ENCODE measurements around the gene SWI5. TPM values are rescaled to one million over a fixed set of nuclear protein-coding genes. Genes with fewer than 3 reads are reported as not detected.

SWI5 gene
- total and polyA plus RNA-seq, 2 experiments from 2014 or later, result 29.0 to 55.7 TPM

DNA sequence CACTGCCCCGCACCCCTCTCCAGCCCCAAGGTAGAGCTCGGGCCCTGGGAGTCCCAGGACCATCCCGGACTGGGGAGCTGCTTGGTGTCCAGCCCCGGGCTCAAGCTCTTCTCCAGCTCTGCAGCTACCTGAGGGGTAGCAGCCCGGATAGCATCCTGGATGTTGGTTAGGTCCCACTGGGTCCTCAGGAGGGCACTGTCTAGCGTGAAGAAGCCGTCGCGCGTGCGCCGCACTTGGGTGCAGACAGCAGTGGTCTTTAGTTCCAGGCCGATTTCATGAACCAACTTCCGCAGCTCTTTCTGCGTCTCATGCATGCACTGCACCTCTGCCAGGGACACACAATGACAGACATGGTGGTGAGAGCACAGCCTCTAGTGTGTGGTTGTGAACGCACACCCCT, 33.5 kb downstream of the SWI5 start:
- no peak for DNase-seq (ENCODE audit: low spot score)
- Histone ChIP-seq H3K27me3 (no peaks in the 10 kb centered on the region), H3K9me2 (replicated peaks; ENCODE audit: insufficient read depth) (no peaks in the 10 kb centered on the region), H3K79me2 (no peaks in the 10 kb centered on the region), H2AFZ (no peak overlapping the region), H3K4me2 (no peak overlapping the region), H3K4me3 (no peak overlapping the region), H3K9me3 (ENCODE audit: low read depth) (no peaks in the 10 kb centered on the region), H3K36me3 (replicated peaks; ENCODE audit: insufficient read depth, low read depth) (no peaks in the 10 kb centered on the region), H3K27ac (no peak overlapping the region), H4K20me1 (ENCODE audit: insufficient read depth, poor library complexity, severe bottlenecking) (no peaks in the 10 kb centered on the region), H3K4me1 (ENCODE audit: insufficient read depth) (no peaks in the 10 kb centered on the region)
- TF ChIP-seq EZH2 (IDR thresholded peaks at IDR 0.05; ENCODE audit: borderline replicate concordance), result no peak
- TF ChIP-seq EZH2phosphoT487 (IDR thresholded peaks at IDR 0.05; ENCODE audit: low read depth, severe bottlenecking, unreplicated experiment), result no peak
- TF ChIP-seq, protein P1, sequence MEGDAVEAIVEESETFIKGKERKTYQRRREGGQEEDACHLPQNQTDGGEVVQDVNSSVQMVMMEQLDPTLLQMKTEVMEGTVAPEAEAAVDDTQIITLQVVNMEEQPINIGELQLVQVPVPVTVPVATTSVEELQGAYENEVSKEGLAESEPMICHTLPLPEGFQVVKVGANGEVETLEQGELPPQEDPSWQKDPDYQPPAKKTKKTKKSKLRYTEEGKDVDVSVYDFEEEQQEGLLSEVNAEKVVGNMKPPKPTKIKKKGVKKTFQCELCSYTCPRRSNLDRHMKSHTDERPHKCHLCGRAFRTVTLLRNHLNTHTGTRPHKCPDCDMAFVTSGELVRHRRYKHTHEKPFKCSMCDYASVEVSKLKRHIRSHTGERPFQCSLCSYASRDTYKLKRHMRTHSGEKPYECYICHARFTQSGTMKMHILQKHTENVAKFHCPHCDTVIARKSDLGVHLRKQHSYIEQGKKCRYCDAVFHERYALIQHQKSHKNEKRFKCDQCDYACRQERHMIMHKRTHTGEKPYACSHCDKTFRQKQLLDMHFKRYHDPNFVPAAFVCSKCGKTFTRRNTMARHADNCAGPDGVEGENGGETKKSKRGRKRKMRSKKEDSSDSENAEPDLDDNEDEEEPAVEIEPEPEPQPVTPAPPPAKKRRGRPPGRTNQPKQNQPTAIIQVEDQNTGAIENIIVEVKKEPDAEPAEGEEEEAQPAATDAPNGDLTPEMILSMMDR (IDR thresholded peaks at IDR 0.05; ENCODE audit: poor library complexity), result no peak
- 96% methylated on average over 16 of the region's 16 CpGs for WGBS (ENCODE audit: low lambda C conversion rate, missing lambda C conversion rate)

DNA sequence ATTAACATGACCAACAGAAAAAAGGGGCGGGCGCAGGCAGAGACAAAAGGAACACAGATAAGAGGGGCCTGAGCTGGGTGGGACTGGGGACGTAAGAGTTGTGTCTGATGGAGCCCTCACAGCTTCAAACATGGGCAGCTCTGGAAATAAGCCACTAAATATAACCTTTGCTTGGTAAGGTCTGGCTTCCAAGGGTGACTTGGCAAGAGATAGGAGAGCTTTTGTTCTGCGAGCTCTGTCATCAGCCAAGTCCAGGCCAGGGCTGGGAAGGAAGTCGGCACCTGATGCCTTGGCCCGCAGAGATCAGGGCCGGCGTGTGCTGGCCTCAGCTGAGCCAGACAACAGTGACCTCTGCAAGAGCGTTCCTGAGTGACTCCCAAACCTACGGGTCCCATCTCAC, 34.4 kb downstream of the SWI5 start:
- no peak overlapping the region for H2AFZ ChIP-seq
- no peaks in the 10 kb centered on the region for H3K4me1 ChIP-seq (ENCODE audit: insufficient read depth)
- TF ChIP-seq EZH2phosphoT487 (IDR thresholded peaks at IDR 0.05; ENCODE audit: low read depth, severe bottlenecking, unreplicated experiment) (no peak), EZH2 (IDR thresholded peaks at IDR 0.05; ENCODE audit: borderline replicate concordance) (no peak)
- TF ChIP-seq, protein P1 (IDR thresholded peaks at IDR 0.05; ENCODE audit: poor library complexity), result no peak
- no peaks in the 10 kb centered on the region for H3K79me2 ChIP-seq
- WGBS (ENCODE audit: low lambda C conversion rate, missing lambda C conversion rate), result 95% methylated on average over 10 of the region's 10 CpGs
- no peak overlapping the region for H3K4me3 ChIP-seq
- H3K9me3 ChIP-seq (ENCODE audit: low read depth), result no peaks in the 10 kb centered on the region
- no peak overlapping the region for H3K4me2 ChIP-seq
- H3K9me2 ChIP-seq (replicated peaks; ENCODE audit: insufficient read depth), result no peaks in the 10 kb centered on the region
- no peak for DNase-seq (ENCODE audit: low spot score)
- H3K36me3 ChIP-seq (replicated peaks; ENCODE audit: insufficient read depth, low read depth), result no peaks in the 10 kb centered on the region
- H4K20me1 ChIP-seq (ENCODE audit: insufficient read depth, poor library complexity, severe bottlenecking), result no peaks in the 10 kb centered on the region
- H3K27ac ChIP-seq, result no peak overlapping the region
- H3K27me3 ChIP-seq, result no peaks in the 10 kb centered on the region

DNA sequence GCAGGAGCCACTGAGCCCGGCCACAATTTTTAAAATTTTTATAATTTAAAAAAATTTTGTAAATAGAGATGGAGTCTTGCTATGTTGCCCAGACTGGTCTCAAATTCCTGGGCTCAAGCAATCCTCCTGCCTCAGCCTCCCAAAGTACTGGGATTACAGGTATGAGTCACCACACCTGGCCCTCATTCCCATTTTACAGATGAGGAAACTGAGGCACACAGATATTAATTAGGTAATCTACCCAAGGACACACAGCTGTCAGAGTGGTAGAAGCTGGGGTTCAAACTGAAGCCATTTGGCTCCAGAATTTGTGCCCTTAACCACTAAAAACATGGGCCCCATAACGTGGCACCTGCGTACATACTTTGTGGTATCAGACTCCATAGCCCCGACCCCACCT, 38.6 kb downstream of the SWI5 start:
- H3K79me2 ChIP-seq, result no peaks in the 10 kb centered on the region
- H3K4me2 ChIP-seq, result no peak overlapping the region
- no peak overlapping the region for H3K27ac ChIP-seq
- no peak overlapping the region for H3K4me3 ChIP-seq
- 96% methylated on average over 4 of the region's 4 CpGs for WGBS (ENCODE audit: low lambda C conversion rate, missing lambda C conversion rate)
- no peaks in the 10 kb centered on the region for H3K36me3 ChIP-seq (replicated peaks; ENCODE audit: insufficient read depth, low read depth)
- no peak overlapping the region for H2AFZ ChIP-seq
- no peaks in the 10 kb centered on the region for H3K9me2 ChIP-seq (replicated peaks; ENCODE audit: insufficient read depth)
- no peak for TF ChIP-seq EZH2 (IDR thresholded peaks at IDR 0.05; ENCODE audit: borderline replicate concordance)
- TF ChIP-seq EZH2phosphoT487 (IDR thresholded peaks at IDR 0.05; ENCODE audit: low read depth, severe bottlenecking, unreplicated experiment), result no peak
- H3K27me3 ChIP-seq, result no peaks in the 10 kb centered on the region
- H4K20me1 ChIP-seq (ENCODE audit: insufficient read depth, poor library complexity, severe bottlenecking), result no peaks in the 10 kb centered on the region
- H3K4me1 ChIP-seq (ENCODE audit: insufficient read depth), result no peaks in the 10 kb centered on the region
- H3K9me3 ChIP-seq (ENCODE audit: low read depth), result no peaks in the 10 kb centered on the region
- DNase-seq (ENCODE audit: low spot score), result no peak

DNA sequence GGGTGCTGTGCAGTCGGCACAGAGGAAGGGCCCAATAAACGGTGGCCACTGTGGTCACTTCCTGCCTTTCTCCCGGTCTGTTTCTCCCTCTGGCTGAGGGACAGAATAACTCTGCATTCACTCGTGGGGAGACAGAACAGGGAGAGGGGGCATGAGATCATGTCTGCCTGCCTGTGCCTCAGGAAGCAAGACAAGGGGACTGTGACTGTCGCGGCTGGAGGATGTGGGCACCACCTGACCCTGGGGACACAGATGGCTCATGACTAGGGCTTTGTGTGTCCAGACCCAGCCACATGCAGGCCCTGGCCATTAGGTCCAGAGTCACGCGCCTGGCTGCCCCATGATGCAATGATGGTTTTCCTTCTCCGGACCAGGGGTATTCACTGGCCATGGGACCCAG, 40.3 kb downstream of the SWI5 start:
- Histone ChIP-seq H3K36me3 (replicated peaks; ENCODE audit: insufficient read depth, low read depth) (no peaks in the 10 kb centered on the region), H3K4me3 (no peak overlapping the region), H3K9me2 (replicated peaks; ENCODE audit: insufficient read depth) (no peaks in the 10 kb centered on the region), H4K20me1 (ENCODE audit: insufficient read depth, poor library complexity, severe bottlenecking) (no peaks in the 10 kb centered on the region), H3K79me2 (peaks cover 6% of the 10 kb centered on the region), H3K27me3 (no peaks in the 10 kb centered on the region), H3K27ac (no peak overlapping the region), H3K4me1 (ENCODE audit: insufficient read depth) (peaks cover 3% of the 10 kb centered on the region), H3K4me2 (no peak overlapping the region), H2AFZ (no peak overlapping the region), H3K9me3 (ENCODE audit: low read depth) (no peaks in the 10 kb centered on the region)
- DNase-seq (ENCODE audit: low spot score), result no peak
- WGBS (ENCODE audit: low lambda C conversion rate, missing lambda C conversion rate), result 92% methylated on average over 9 of the region's 9 CpGs
- TF ChIP-seq EZH2phosphoT487 (IDR thresholded peaks at IDR 0.05; ENCODE audit: low read depth, severe bottlenecking, unreplicated experiment) (no peak), EZH2 (IDR thresholded peaks at IDR 0.05; ENCODE audit: borderline replicate concordance) (no peak)
- TF ChIP-seq, protein P1 (IDR thresholded peaks at IDR 0.05; ENCODE audit: poor library complexity), result no peak

All from hepatocyte (in vitro differentiated cells).